ENCODE results near the gene ITGAV.

Gene ITGAV

DNA sequence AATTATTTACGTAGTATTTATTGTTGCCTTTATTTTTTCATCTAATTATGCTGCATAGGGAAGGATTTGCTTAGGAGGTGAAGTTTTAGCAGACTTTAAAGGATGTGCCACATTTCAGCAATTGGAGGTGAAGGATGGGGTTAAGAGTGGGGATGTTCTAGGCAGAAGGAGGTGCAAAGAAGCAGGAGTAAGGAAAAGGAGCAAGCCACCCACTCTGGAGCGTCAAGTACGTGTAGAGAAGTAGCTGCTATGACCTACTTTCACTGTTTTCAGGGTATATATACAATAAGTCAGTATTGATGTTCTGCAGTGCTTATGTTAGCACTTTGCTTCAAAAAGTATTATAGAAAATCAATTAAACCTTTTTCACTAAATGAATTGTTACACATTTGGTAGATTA lies 34.4 kb downstream of the ITGAV start:
- DNase-seq (ENCODE audit: low read depth, low spot score): no peak
- no peaks in the 10 kb centered on the region for H3K4me1 ChIP-seq (ENCODE audit: insufficient read depth, insufficient read length)
- TF ChIP-seq SUZ12 (IDR thresholded peaks at IDR 0.05; ENCODE audit: extremely low read depth, insufficient read depth, insufficient read length) (no peak), ZNF274 (IDR thresholded peaks at IDR 0.05; ENCODE audit: low read depth, low read length) (no peak), YY1 (IDR thresholded peaks at IDR 0.05; ENCODE audit: insufficient read depth, insufficient read length) (no peak)
- H3K9ac ChIP-seq (ENCODE audit: insufficient read length, low read depth): no peak overlapping the region
- no peaks in the 10 kb centered on the region for H3K9me3 ChIP-seq (ENCODE audit: insufficient read depth, low read length)
- H3K27me3 ChIP-seq (ENCODE audit: insufficient read depth, insufficient read length): no peaks in the 10 kb centered on the region
- H3K36me3 ChIP-seq (ENCODE audit: insufficient read depth, insufficient read length, low read length): peaks cover 40% of the 10 kb centered on the region
- no peak overlapping the region for H3K4me3 ChIP-seq (ENCODE audit: insufficient read length, low read depth)

DNA sequence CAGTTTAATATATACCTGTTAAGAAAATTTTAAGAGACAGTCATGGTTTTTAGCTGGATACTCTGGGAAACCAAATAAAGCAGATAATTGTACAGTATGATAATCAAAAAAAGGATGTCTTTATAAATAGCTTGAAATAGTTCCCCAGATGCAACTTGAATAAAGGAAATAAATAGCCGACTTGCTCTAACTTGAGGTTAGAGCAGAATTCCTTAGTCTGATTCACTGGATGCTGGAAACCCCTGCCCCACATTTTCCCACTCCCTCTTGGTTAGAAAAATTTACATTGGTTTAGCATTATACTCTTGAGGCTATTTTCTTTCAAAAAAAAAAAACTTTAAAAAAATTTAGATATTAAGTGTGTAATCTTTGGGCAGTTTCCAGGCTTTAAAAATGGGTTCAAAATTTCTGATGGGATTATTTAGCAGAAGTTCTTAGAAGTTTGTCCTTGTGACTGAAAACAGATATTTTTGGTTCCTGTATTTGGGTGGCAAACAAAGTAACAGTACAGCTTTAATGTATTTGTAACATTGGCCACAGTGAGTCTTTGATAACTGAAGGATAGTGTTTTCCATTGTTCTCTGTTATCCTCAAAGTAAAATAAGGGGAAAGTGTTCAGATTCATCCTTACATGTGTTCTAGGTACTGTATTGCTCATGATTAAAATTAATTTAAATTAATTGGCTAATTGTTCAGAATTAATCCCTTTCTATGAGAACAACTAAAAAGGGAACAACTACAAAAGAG lies 39.6 kb downstream of the ITGAV start:
- no peak overlapping the region for H3K9ac ChIP-seq (ENCODE audit: insufficient read length, low read depth)
- TF ChIP-seq YY1 (IDR thresholded peaks at IDR 0.05; ENCODE audit: insufficient read depth, insufficient read length) (no peak), SUZ12 (IDR thresholded peaks at IDR 0.05; ENCODE audit: extremely low read depth, insufficient read depth, insufficient read length) (no peak), ZNF274 (IDR thresholded peaks at IDR 0.05; ENCODE audit: low read depth, low read length) (no peak)
- H3K9me3 ChIP-seq (ENCODE audit: insufficient read depth, low read length): no peaks in the 10 kb centered on the region
- H3K36me3 ChIP-seq (ENCODE audit: insufficient read depth, insufficient read length, low read length): peaks cover 23% of the 10 kb centered on the region
- no peaks in the 10 kb centered on the region for H3K27me3 ChIP-seq (ENCODE audit: insufficient read depth, insufficient read length)
- H3K4me1 ChIP-seq (ENCODE audit: insufficient read depth, insufficient read length): no peaks in the 10 kb centered on the region
- DNase-seq (ENCODE audit: low read depth, low spot score): no peak
- no peak overlapping the region for H3K4me3 ChIP-seq (ENCODE audit: insufficient read length, low read depth)

DNA sequence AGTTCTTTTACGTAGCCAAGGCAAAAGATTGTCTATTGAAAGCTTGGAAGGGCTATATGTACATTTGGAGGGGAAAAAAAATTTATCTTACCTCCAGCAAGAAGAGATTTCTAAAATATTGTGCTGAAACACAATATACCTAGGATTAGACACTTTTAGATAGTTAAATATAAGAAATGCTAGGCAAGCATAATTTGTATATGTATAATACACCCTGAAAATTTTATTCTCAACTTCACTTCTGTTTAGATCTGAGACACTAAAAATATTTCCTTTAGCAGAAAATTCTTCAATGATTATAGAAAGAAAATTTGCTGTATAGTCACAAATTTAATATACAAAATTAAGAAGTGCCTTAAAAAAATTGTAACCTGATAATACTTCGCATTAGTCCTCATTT lies 42.6 kb downstream of the ITGAV start:
- no peak for DNase-seq (ENCODE audit: low read depth, low spot score)
- Histone ChIP-seq H3K9me3 (ENCODE audit: insufficient read depth, low read length) (no peaks in the 10 kb centered on the region), H3K9ac (ENCODE audit: insufficient read length, low read depth) (no peak overlapping the region), H3K36me3 (ENCODE audit: insufficient read depth, insufficient read length, low read length) (peaks cover 26% of the 10 kb centered on the region), H3K27me3 (ENCODE audit: insufficient read depth, insufficient read length) (no peaks in the 10 kb centered on the region), H3K4me1 (ENCODE audit: insufficient read depth, insufficient read length) (no peaks in the 10 kb centered on the region), H3K4me3 (ENCODE audit: insufficient read length, low read depth) (no peak overlapping the region)
- TF ChIP-seq ZNF274 (IDR thresholded peaks at IDR 0.05; ENCODE audit: low read depth, low read length): no peak
- no peak for TF ChIP-seq SUZ12 (IDR thresholded peaks at IDR 0.05; ENCODE audit: extremely low read depth, insufficient read depth, insufficient read length)
- TF ChIP-seq YY1 (IDR thresholded peaks at IDR 0.05; ENCODE audit: insufficient read depth, insufficient read length): no peak

DNA sequence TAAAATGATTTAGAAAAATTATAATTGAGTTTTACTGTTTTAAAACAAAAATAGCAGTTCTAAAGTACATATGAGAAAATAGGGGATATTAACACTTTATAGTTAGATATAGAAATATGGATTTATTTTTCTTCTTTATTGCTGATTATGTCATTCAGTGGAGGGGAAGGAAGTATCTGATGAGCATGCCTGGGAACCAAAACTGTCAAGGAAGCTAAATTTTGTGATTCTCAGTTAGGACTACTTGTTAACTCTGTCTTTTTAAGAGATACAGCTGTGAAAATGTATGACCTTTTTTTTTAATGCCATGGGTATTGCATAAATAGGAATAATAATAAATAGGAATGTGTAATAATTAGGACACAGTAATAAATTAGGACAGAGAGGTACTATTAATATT lies 44.8 kb downstream of the ITGAV start:
- TF ChIP-seq ZNF274 (IDR thresholded peaks at IDR 0.05; ENCODE audit: low read depth, low read length) (no peak), SUZ12 (IDR thresholded peaks at IDR 0.05; ENCODE audit: extremely low read depth, insufficient read depth, insufficient read length) (no peak), YY1 (IDR thresholded peaks at IDR 0.05; ENCODE audit: insufficient read depth, insufficient read length) (no peak)
- Histone ChIP-seq H3K9me3 (ENCODE audit: insufficient read depth, low read length) (no peaks in the 10 kb centered on the region), H3K4me3 (ENCODE audit: insufficient read length, low read depth) (no peak overlapping the region), H3K4me1 (ENCODE audit: insufficient read depth, insufficient read length) (no peaks in the 10 kb centered on the region), H3K9ac (ENCODE audit: insufficient read length, low read depth) (no peak overlapping the region), H3K27me3 (ENCODE audit: insufficient read depth, insufficient read length) (no peaks in the 10 kb centered on the region), H3K36me3 (ENCODE audit: insufficient read depth, insufficient read length, low read length) (peaks cover 43% of the 10 kb centered on the region)
- no peak for DNase-seq (ENCODE audit: low read depth, low spot score)

DNA sequence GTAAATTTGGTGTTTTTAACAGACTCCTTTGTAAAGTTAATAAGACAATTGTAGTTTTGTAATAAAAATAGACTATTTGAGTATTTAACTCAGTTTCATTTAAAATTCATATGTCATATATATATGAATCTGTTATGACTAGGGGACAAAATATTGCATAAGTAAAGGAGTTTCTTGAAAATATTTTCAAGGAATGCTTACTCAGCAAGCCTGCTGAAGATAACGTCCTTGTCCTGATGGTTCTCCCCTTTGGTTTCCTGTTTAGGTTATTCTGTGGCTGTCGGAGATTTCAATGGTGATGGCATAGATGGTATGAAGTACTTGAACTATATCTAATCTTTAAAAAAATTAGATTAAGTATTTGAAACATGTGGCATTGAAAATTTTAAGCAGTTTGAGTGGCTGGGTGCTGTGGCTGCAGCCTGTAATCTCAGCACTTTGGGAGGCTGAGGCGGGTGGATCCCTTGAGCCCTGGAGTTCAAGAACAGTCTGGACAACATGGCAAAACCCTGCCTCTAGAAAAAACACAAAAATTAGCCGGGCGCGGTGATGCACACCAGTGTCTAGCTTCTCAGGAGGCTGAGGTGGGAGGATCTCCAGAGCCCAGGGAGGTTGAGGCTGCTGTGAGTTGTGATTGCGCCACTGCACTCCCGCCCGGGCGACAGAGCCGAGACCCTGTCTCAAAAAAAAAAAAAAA lies 47.1 kb downstream of the ITGAV start:
- Histone ChIP-seq H3K36me3 (ENCODE audit: insufficient read depth, insufficient read length, low read length) (peaks cover 61% of the 10 kb centered on the region), H3K4me1 (ENCODE audit: insufficient read depth, insufficient read length) (no peaks in the 10 kb centered on the region), H3K4me3 (ENCODE audit: insufficient read length, low read depth) (no peak overlapping the region), H3K27me3 (ENCODE audit: insufficient read depth, insufficient read length) (no peaks in the 10 kb centered on the region), H3K9me3 (ENCODE audit: insufficient read depth, low read length) (no peaks in the 10 kb centered on the region), H3K9ac (ENCODE audit: insufficient read length, low read depth) (no peak overlapping the region)
- no peak for TF ChIP-seq ZNF274 (IDR thresholded peaks at IDR 0.05; ENCODE audit: low read depth, low read length)
- no peak for TF ChIP-seq YY1 (IDR thresholded peaks at IDR 0.05; ENCODE audit: insufficient read depth, insufficient read length)
- TF ChIP-seq SUZ12 (IDR thresholded peaks at IDR 0.05; ENCODE audit: extremely low read depth, insufficient read depth, insufficient read length): no peak
- no peak for DNase-seq (ENCODE audit: low read depth, low spot score)

DNA sequence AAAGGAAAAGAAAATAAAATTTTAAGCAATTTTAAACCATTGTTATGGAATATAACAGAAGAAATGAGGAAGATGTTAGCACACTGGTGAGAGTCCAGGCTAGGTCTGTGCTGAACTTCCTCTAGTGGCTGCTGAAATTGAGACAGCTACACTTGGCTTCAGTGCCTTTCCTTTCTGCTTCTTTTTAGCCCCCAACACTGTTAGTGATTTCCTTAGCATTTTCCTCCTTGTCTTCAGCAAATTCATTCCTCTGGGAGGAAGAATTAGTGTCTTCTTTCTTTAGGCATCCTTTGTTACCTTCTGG lies 47.6 kb downstream of the ITGAV start:
- DNase-seq (ENCODE audit: low read depth, low spot score): no peak

DNA sequence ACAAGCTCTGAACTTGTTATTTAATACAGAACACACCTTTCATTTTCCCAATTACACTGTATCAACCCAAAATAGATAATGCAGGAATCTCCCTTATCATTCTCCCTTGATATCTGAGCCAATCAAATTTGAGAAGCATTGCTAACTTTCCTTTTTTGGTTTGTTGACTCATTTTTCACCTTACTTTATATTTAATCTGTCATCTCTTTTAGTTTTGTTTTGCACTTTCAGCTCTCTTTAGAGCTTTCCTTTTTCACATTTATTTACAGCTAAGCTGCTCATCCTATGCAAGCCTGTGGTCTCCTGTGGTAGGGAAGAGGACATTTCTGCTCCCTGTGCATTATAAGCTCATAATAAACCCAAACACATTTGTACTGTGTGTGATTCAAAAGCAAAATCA lies 50.1 kb downstream of the ITGAV start:
- Histone ChIP-seq H3K36me3 (ENCODE audit: insufficient read depth, insufficient read length, low read length) (peaks cover 82% of the 10 kb centered on the region), H3K27me3 (ENCODE audit: insufficient read depth, insufficient read length) (no peaks in the 10 kb centered on the region), H3K9me3 (ENCODE audit: insufficient read depth, low read length) (no peaks in the 10 kb centered on the region), H3K4me3 (ENCODE audit: insufficient read length, low read depth) (no peak overlapping the region), H3K9ac (ENCODE audit: insufficient read length, low read depth) (no peak overlapping the region), H3K4me1 (ENCODE audit: insufficient read depth, insufficient read length) (no peaks in the 10 kb centered on the region)
- no peak for TF ChIP-seq YY1 (IDR thresholded peaks at IDR 0.05; ENCODE audit: insufficient read depth, insufficient read length)
- no peak for TF ChIP-seq SUZ12 (IDR thresholded peaks at IDR 0.05; ENCODE audit: extremely low read depth, insufficient read depth, insufficient read length)
- no peak for TF ChIP-seq ZNF274 (IDR thresholded peaks at IDR 0.05; ENCODE audit: low read depth, low read length)
- DNase-seq (ENCODE audit: low read depth, low spot score): no peak

More for the DNA sequence above, 47.6 kb downstream of the ITGAV start:
- Histone ChIP-seq H3K36me3 (ENCODE audit: insufficient read depth, insufficient read length, low read length) (peaks cover 64% of the 10 kb centered on the region), H3K27me3 (ENCODE audit: insufficient read depth, insufficient read length) (no peaks in the 10 kb centered on the region), H3K9ac (ENCODE audit: insufficient read length, low read depth) (no peak overlapping the region), H3K9me3 (ENCODE audit: insufficient read depth, low read length) (no peaks in the 10 kb centered on the region), H3K4me3 (ENCODE audit: insufficient read length, low read depth) (no peak overlapping the region), H3K4me1 (ENCODE audit: insufficient read depth, insufficient read length) (no peaks in the 10 kb centered on the region)
- TF ChIP-seq SUZ12 (IDR thresholded peaks at IDR 0.05; ENCODE audit: extremely low read depth, insufficient read depth, insufficient read length) (no peak), YY1 (IDR thresholded peaks at IDR 0.05; ENCODE audit: insufficient read depth, insufficient read length) (no peak), ZNF274 (IDR thresholded peaks at IDR 0.05; ENCODE audit: low read depth, low read length) (no peak)

Data from NT2/D1 (cell line).